Esophagus muscularis mucosa (tissue), 2 donors: ENCODE measurements around the gene SCAMP1.
"Not testable (repeated sequence)": the region's sequence is repeated elsewhere in the genome, so short reads cannot be mapped to it uniquely, and the experiment has no call there.

ENCODE experiments used
- POLR2A ChIP-seq: fragments of 450-650 bp; IDR thresholded peaks from one replicate; pipeline ENCODE4 v1.6.1; 2017; ENCODE audit warnings: antibody characterized with exemption, moderate library complexity, mild to moderate bottlenecking, low read depth
- POLR2AphosphoS5 ChIP-seq, 2 donors: sonication (generic); formaldehyde crosslinking; IDR thresholded peaks; one replicate each; pipeline ENCODE4 v1.6.1; 2017; ENCODE audit warnings: antibody characterized with exemption in 2 of 2

- TF ChIP-seq POLR2A; POLR2AphosphoS5 (IDR thresholded peaks at IDR 0.05): not testable (repeated sequence)
These were observed 97.1 kb downstream of the SCAMP1 start for GRCh38 chr5:78457507-78457906.
